OCI-LY3 (cell line): ENCODE measurements around the gene AGER.

Experiments used
- CTCF ChIP-seq: fragments of 200-600, 300-600 bp; sonication (generic); IDR thresholded peaks from 2 replicates; pipeline ENCODE4 v1.5.1; 2014; ENCODE audit warnings: antibody characterized with exemption, low read length, low read depth
- EZH2phosphoT487 ChIP-seq: fragments of 200-600 bp; shearing (Covaris generic); IDR thresholded peaks from 2 replicates; pipeline ENCODE4 v1.6.1; 2018; ENCODE audit warnings: antibody characterized with exemption, mixed run types, low read depth

DNA sequence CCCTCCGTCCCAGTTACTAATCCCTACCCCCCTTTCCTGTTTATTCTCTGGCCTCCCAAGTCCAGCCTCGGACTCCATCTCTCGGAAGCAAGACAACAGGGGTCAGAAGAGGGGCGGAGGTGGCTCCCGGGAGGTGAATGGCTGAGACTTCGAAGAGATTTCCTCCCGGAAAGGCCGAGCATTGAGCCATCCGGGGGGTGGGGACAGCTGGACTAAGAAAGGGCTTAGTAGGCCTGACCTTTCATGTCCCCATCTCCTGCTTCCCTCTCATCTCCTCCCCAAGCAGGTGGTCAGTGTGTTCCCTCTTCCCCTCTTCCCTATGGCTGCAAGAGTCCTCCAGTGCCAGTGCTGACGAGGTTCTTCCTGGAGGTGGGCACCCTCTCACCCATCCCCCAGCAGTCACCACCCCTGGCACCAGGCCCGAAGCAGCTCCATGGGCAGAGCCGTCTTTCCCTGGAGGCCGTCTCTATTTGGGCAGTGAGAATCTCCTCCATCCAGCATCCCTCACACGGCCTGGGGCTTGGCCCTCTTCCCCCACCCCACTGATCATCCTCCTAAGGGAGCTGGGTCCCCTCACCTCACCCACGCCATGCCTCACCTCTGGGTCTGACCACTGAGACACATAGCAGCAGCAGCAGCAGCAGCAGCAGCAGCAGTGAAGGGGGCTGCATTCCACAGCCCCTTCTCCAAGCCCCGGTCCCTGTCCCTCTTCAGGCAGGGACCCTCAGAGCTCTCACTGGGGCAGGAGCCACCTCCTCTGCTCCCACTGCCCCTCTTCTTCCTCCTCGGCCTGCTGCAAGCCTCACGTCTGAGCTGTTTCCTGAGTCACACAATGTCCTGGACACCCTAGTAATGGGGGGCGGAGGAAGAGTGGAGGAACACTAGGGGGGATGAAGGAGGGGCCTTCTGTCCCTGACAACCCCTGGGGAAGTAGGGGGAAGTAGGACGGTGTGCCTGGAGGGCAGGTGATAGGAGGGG is 39.5 kb upstream of the AGER start, which contains the start of gene NOTCH4:
- no peak for TF ChIP-seq CTCF
- no peak for TF ChIP-seq EZH2phosphoT487
